HCT116 (cell line): ENCODE measurements around the gene UXT. TPM values are rescaled to one million over a fixed set of nuclear protein-coding genes. Genes with fewer than 3 reads are reported as not detected.

Experiments
- total RNA-seq: library from RNA; stranded (reverse); gene quantifications from one replicate; pipeline ENCODE4 v1.2.1, GENCODE V29; 2021; ENCODE audit not compliant: unreplicated experiment

The UXT gene
- total RNA-seq, 1 experiment from 2014 or later = 106 TPM

Other genes with a start within 250 kb of the UXT start
- 7.4 TPM for gene ZNF41, start 176.0 kb downstream of the UXT start, total RNA-seq
- gene ARAF, start 98.0 kb downstream of the UXT start, total RNA-seq = 35.4 TPM
- 225 TPM for gene TIMP1, start 76.7 kb downstream of the UXT start, total RNA-seq
- gene SYN1, start 39.3 kb downstream of the UXT start, total RNA-seq = 0.86 TPM
- 1.3 TPM for gene CFP, start 29.2 kb downstream of the UXT start, total RNA-seq
- gene ELK1, start 8.6 kb downstream of the UXT start, total RNA-seq = 57.0 TPM
- 4.8 TPM for gene ZNF81, start 177.7 kb upstream of the UXT start, total RNA-seq